ENCODE results near the gene CRYGD. TPM values are rescaled to one million over a fixed set of nuclear protein-coding genes. Genes with fewer than 3 reads are reported as not detected.
"Not testable (repeated sequence)": the region's sequence is repeated elsewhere in the genome, so short reads cannot be mapped to it uniquely, and the experiment has no call there.

CRYGD gene
- total RNA-seq (2014; rRNA removed; shearing (Covaris generic)), result not detected in 2 replicates
- polyA plus RNA-seq (2015; cell fraction: cytosol; rRNA removed), result not detected in 2 replicates
- polyA plus RNA-seq (2015; cell fraction: nucleus; rRNA removed), result not detected in 2 replicates

DNA sequence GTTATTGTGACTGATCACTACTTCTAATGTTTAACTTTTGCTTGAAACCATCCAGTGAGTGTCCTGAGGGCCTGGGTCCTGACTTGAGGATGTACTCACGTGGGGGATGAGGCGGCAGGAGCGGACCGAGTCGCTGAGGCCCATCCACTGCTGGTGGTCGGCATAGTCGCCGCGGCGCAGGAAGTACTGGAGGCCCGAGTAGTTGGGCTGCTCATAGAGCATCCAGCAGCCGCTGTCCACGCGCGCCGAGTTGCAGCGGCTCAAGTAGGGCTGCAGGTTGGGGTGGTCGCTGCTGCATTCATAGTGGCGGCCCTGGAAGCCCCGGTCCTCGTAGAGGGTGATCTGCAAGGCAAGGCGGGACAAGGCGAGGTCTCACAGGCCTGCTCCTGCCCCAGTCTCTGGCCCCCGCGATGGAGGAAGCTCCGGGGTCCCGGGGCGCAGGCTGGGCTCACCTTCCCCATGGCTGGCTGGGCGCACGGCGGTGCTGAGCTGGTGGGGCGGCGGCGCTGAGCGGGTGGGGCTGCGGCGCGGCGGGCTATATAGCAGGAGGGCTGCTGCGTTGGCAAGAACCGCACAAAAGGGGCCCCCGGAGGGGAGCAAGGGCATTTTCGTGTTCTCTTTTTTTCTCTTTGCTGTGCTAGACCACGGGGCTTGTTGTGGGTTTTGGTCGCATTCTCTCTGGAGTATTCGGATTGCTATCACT, at the start of gene CRYGD:
CRYGD (minus strand) TSS at position 512 of the 703 bp plus-strand sequence; CDS start at position 461, 51 bp downstream.
- in situ Hi-C loops (cut with HindIII; ENCODE audit: low pct_unique_long_range_greater_than_20kb, low sequenced_read_pairs); DNase-seq (ENCODE audit: low read depth, low spot score): not testable (repeated sequence)

DNA sequence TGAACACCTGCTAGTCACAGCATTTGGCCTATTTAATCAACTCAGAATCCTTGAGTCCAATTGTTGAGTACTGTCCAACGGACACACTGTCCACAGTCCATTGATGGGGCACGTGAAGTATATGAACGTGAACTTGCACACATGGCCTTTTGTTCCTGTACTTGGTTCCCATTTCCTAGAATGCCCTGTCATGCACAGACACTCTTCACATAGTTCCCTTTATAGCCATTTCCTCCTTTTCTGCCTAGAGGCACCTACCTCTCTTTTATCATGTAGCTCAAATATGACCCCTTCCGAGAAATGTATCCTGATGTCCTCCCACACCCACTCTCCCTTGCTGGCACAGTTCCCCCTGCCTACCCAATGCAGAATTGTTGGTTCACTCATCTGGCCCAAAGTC, 47.8 kb upstream of the CRYGD start:
- DNase-seq (ENCODE audit: low read depth, low spot score), result peak; percentile 87
- in situ Hi-C loops (cut with HindIII; ENCODE audit: low pct_unique_long_range_greater_than_20kb, low sequenced_read_pairs), result no loop called here

DNA sequence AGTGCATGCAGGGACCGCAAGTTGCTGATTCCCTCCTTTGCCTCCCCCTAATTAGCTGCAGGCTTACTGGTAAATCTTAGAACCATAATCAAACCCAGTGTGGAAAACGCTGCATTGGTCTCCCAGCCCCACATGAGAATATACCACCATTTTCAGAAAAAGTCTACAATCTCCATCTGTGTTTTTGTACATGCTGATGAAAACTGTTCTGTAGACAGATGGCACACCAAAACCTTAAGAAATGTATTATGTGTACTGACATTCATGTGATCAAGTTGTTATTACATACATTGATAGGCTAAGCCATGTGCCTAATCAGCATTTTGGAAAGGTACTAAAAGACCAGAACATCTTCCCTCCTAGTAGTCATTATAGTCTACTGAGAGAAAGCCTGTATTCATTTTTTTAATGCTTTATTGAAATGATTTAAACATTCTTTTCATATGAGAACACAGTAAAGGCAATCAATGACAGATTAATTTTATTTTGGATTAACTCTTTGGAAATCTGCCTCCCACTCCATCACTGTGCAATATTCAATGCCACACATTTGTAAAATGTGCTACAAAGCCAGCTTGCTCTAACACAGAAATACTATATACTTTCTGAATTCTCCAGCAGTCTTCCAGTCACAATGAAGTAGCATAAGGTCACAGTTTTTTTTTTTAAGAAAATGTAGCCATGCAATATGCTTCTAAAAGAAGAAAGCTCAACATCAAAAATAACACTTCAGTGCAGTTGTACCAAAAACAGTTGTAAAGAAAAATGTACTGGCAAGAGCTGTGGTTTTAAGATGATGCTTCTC, 40.8 kb upstream of the CRYGD start:
- in situ Hi-C loops (cut with HindIII; ENCODE audit: low pct_unique_long_range_greater_than_20kb, low sequenced_read_pairs), result no loop called here
- no peak for DNase-seq (ENCODE audit: low read depth, low spot score)

DNA sequence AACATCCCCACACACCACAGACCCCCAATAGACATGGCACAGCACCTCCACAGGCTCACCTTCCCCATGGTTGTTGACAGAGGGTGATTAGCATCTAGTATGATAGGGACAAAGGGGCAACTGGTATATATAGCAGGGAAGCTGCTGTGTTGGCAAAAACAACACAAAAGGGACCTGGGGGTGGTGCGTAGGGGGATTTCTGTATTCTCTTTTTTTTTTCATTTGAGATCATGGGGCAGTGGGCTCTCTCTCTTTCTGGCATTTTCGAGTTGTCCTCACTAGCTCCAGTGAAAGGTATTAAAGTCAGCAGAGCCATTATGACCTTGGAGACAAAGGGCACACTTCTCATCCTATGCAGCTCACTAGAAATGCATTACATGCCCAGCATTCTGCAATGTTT, 39.2 kb upstream of the CRYGD start, which contains the start of gene CRYGA:
CRYGA (minus strand) TSS at position 101 of the 400 bp plus-strand sequence; CDS start at position 68, 33 bp downstream.
- in situ Hi-C loops (cut with HindIII; ENCODE audit: low pct_unique_long_range_greater_than_20kb, low sequenced_read_pairs), result no loop called here
- DNase-seq (ENCODE audit: low read depth, low spot score), result no peak

GRCh38 chr2:208156439-208156838, 32.1 kb upstream of the CRYGD start:
- DNase-seq (ENCODE audit: low read depth, low spot score), result no peak
- in situ Hi-C loops (cut with HindIII; ENCODE audit: low pct_unique_long_range_greater_than_20kb, low sequenced_read_pairs), result no loop called here

GRCh38 chr2:208153156-208153555, 28.8 kb upstream of the CRYGD start:
- no peak for DNase-seq (ENCODE audit: low read depth, low spot score)
- in situ Hi-C loops (cut with HindIII; ENCODE audit: low pct_unique_long_range_greater_than_20kb, low sequenced_read_pairs), result no loop called here

- in situ Hi-C loops (cut with HindIII; ENCODE audit: low pct_unique_long_range_greater_than_20kb, low sequenced_read_pairs), result no loop called here
Observed at GRCh38 chr2:208150956-208151355, 26.6 kb upstream of the CRYGD start.

GRCh38 chr2:208150094-208150493, 25.8 kb upstream of the CRYGD start:
- in situ Hi-C loops (cut with HindIII; ENCODE audit: low pct_unique_long_range_greater_than_20kb, low sequenced_read_pairs), result no loop called here
- DNase-seq (ENCODE audit: low read depth, low spot score), result no peak

More at GRCh38 chr2:208150956-208151355, 26.6 kb upstream of the CRYGD start:
- no peak for DNase-seq (ENCODE audit: low read depth, low spot score)

GRCh38 chr2:208148803-208149202, 24.5 kb upstream of the CRYGD start:
- in situ Hi-C loops (cut with HindIII; ENCODE audit: low pct_unique_long_range_greater_than_20kb, low sequenced_read_pairs), result no loop called here
- DNase-seq (ENCODE audit: low read depth, low spot score), result peak; percentile 43

DNA sequence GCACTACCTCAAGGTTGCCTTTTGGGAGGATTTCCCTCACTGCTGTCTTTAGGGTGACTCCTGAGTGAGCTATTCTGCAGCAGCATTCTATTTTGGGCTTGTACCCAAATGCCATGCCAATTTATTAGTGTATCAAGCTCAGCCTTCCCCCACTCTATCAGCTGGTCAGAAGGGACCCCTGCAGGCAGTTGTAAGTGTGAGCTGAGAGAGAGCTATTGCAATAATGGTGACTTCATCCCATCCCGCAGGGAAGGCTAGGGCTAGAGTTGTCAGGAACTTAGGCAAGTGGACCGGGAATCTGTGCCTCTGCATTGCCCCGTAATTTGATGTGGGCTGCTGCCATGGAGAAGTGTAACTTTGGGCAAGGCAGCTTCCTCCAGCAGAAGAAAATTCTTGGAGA, 23.4 kb upstream of the CRYGD start:
- in situ Hi-C loops (cut with HindIII; ENCODE audit: low pct_unique_long_range_greater_than_20kb, low sequenced_read_pairs), result no loop called here
- DNase-seq (ENCODE audit: low read depth, low spot score), result peak; percentile 29

DNA sequence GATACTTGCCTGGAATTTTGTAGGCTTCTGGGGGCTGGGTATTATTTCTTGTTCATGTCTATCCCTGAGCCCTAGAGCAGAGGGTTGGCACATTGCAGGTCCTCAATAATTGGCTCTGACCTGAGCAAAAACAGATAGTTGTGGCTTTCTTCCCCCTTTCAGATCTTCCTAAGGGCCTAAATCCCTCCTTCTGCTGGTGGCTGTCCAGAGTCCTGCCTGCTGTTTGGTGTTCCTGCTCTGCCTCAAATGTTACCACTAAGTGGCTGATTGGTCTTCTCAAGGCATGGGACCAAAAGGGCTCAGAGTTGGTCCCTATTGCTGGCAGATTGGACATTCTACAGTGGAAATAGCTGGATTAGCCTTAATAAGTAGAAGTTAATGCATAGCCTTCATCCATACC, 22.7 kb upstream of the CRYGD start:
- DNase-seq (ENCODE audit: low read depth, low spot score), result no peak
- in situ Hi-C loops (cut with HindIII; ENCODE audit: low pct_unique_long_range_greater_than_20kb, low sequenced_read_pairs), result no loop called here

DNA sequence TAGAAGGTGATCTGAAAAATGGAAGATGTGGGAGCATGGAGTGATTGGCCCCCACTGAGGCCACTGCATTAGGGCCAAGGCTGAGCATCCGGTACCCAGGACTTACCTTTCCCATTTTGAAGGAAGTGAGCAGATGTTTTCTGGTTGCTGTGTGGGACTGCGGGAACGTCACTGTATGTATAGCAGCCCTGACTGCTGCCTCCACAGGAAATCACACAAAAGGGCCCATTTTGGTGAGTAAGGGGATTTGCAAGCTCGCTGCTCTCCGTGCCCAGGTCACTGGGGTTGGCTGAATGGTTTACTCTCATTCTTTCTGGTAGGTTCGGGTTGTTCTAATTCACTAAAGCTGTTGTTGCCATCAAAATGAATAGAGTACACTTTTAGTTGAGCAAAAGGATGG, 21.7 kb upstream of the CRYGD start, which contains the start of gene CRYGB:
CRYGB (minus strand) TSS at position 153 of the 400 bp plus-strand sequence; CDS start at position 115, 38 bp downstream.
- DNase-seq (ENCODE audit: low read depth, low spot score), result no peak
- in situ Hi-C loops (cut with HindIII; ENCODE audit: low pct_unique_long_range_greater_than_20kb, low sequenced_read_pairs), result no loop called here

- in situ Hi-C loops (cut with HindIII; ENCODE audit: low pct_unique_long_range_greater_than_20kb, low sequenced_read_pairs), result no loop called here
- DNase-seq (ENCODE audit: low read depth, low spot score), result peak; percentile 80
Observed at GRCh38 chr2:208142925-208143799, 18.8 kb upstream of the CRYGD start.

GRCh38 chr2:208142240-208142924, 18.1 kb upstream of the CRYGD start:
- no peak for DNase-seq (ENCODE audit: low read depth, low spot score)
- in situ Hi-C loops (cut with HindIII; ENCODE audit: low pct_unique_long_range_greater_than_20kb, low sequenced_read_pairs), result no loop called here

DNA sequence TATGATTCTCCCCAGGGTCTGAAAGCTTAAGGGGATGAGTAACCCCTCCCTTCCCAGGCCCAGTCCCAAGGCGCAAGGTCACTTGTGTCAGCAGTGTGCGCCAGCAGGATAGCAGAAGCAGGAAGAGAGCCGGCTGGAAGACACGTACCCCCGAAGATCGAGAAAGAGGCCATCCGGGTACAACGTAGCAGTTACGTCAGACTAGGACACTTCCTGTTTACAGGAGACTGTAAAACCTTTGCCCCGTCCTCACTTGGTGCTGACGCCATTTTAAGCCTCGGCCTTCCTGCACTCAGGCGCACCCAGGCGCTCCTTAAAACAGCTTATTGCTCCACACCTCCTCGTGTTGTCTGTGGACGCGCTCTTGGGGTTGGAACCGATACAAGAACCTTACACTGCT, 15.1 kb upstream of the CRYGD start:
- in situ Hi-C loops (cut with HindIII; ENCODE audit: low pct_unique_long_range_greater_than_20kb, low sequenced_read_pairs), result no loop called here
- DNase-seq (ENCODE audit: low read depth, low spot score), result no peak

DNA sequence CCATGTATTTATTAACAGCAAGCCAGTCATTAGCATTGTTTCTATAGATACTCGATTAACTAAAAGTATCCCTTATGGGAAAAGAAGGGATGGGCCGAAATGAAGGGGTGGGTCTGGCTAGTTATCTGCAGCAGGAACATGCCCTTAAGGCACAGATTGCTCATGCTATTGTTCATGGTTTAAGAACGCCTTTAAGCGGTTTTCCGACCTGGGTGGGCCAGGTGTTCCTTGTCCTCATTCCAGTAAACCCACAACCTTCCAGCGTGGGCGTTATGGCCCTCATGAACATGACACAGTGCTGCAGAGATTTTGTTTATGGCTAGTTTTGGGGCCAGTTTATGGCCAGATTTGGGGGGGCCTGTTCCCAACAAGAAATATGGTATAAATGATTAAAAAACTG, 14.0 kb upstream of the CRYGD start:
- in situ Hi-C loops (cut with HindIII; ENCODE audit: low pct_unique_long_range_greater_than_20kb, low sequenced_read_pairs); DNase-seq (ENCODE audit: low read depth, low spot score): not testable (repeated sequence)

DNA sequence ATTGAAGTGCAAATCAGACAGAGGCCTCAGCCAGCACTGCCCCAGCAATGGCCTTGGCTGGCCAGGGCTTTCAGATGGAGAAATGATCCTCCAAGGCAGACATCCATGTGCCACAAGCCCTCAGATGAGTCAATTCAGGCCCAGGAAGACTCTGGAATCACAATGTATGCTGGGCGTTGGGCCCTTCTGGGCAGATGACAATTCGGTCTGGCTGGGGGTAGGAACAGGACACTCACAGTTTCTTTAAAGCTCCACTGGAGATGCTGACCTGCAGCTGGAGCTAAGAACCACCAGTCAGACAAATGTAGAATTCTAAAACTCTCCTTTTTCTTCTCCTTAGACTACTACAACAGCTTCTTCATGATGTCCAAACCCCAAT, 12.4 kb upstream of the CRYGD start:
- in situ Hi-C loops (cut with HindIII; ENCODE audit: low pct_unique_long_range_greater_than_20kb, low sequenced_read_pairs), result no loop called here
- DNase-seq (ENCODE audit: low read depth, low spot score), result no peak

All from SK-MEL-5 (cell line).